Activated CD4-positive, alpha-beta T cell treated with anti-CD3 and anti-CD28 coated beads for 24 hours (primary cell): ENCODE results near the gene MRPL38.

Source experiments
- DNase-seq, 2 donors: peaks; one replicate each; pipeline ENCODE4 v3.0.0-alpha.2; 2020; ENCODE audit warnings: low read depth in 2 of 2

The MRPL38 gene

DNA sequence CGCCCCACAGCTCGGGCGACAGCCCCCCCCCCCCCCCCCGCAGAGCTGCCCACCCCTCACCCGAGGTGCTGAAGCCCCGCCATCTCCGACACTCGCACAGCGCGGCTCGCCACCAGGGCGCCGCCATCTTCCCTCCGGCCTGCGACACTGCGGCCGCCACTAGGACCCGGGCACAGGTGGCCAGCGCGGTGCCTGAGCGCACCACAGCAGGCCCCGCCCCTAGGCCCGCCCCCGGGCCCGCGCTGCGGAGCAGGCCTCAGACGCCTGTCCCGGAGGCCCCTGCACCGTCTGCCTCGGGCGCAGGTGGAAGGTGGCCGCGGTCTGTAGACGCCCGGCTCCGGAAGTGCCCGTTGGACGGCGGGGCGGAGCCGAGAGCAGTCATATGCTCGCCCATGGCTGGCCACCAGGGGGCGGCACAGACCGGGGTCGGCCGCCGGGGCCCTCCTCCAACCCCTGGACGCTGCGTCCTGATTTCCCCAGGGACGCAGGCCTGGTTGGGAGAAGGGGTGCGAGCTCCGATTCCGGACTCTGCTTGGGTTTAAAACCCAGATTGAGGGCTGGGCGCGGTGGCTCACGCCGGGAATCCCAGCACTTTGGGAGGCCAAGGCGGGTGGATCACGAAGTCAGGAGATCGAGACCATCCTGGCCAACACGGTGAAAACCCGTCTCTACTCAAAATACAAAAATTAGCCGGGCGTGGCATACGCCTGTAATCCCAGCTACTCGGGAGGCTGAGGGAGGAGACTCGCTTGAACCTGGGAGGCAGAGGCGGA lies at the start of gene MRPL38:
MRPL38 (minus strand) TSS at position 136 of the 773 bp plus-strand sequence; CDS start at position 127, 9 bp downstream.
- peak; percentile 91 to 92 for DNase-seq

GRCh38 chr17:75950855-75951554 lies 46.3 kb upstream of the MRPL38 start:
- DNase-seq, result no peak

- DNase-seq, result no peak
These were observed 45.7 kb upstream of the MRPL38 start for GRCh38 chr17:75950421-75950820.

DNA sequence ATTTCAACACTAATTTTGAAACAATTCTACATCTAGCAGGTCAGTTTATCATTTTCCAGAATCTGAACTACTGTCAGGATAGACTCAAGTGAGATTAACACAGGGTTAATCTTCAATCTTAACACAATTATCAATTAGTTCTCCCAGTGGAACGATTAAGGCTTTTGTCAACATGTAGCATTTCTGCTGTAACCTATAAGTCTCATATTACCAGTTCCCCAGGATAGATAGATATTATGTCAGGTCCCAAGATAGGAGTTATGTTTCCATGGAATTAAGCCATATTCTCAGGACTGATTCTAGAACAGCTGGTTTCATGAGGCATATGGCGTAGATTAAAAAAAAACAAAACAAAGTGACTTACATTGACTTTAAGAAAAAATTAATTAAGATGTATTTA lies 40.5 kb upstream of the MRPL38 start:
- DNase-seq, result no peak

DNA sequence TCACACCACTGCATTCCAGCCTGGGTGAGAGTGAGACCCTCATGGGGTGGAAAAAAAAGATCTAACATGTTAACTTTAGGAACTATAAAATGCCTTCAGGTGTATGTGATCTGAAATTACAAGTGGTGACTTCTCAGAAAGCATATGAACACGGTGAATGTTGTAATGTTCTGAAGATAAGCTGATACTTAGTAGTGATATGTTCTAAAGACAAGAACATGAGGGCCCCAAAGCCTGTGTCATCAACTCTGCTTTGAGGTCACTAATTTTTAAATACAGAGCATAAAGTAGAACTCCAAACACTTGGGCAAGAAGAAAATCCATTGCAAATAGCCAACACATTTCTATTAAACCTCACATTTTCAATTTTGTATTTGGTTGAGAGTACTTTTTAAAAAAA lies 38.8 kb upstream of the MRPL38 start:
- DNase-seq, result no peak

DNA sequence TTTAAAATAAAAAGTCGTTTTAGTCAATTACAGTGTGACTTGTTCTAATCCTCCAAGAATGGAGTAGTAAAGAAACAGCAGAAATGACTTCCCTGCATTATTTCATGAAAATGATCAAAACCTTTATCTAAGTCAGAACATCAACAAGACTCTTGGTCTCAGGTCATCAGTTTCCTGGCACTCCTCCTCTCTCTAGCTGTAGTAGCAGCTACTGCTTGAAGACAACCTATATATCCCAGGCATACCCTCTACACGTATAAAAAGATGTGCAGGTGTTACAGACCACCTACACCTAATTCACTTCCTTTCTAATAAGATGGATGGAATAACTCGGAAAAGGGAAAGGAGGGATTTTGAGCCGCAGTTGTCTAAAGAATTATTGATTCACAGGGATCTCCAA lies 37.8 kb upstream of the MRPL38 start:
- DNase-seq, result no peak

DNA sequence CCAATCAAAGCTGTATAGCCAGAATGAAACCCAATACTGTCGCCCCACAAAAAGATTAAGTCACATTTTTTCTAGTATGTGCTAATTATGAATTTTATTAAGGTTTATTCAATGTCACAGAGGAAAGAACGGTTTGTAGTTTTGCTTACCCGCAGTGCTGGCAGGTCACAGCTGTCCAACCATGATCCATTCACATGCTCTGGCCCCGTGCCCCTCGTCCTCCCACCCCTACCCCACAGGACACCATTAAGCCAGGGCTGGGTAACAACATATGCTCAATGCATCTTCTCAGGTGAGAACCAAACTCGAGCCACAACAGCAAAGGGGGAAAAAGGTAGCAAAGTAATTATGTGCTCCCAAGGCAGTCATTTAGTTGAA lies 36.7 kb upstream of the MRPL38 start:
- DNase-seq, result no peak

- peak; percentile 77 to 86 for DNase-seq
These were observed 36.2 kb upstream of the MRPL38 start, which contains the start of gene FBF1 for GRCh38 chr17:75940727-75941441. TSS of gene FBF1 (minus strand) at chr17:75941042. CDS start at chr17:75938149, 2,893 bp downstream.

DNA sequence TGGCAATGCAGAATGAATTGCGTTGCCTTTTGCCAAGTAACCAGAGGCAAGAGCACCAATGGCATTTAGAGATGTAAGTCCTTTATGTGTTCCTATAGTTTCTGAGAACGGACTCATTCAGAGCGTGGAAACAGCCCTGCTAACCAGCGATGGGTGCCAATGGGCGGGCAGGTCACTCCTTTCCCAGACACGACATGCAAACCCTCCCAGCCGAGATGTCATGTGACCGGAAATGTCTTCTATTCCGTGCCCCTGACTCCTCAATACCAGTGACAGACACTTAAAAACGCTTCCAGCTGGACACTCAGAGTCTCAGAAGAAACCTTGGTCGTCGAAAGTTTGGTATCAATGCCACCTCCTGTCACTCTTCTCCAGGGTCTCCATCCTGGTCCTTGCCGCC lies 33.0 kb upstream of the MRPL38 start:
- DNase-seq, result no peak

DNA sequence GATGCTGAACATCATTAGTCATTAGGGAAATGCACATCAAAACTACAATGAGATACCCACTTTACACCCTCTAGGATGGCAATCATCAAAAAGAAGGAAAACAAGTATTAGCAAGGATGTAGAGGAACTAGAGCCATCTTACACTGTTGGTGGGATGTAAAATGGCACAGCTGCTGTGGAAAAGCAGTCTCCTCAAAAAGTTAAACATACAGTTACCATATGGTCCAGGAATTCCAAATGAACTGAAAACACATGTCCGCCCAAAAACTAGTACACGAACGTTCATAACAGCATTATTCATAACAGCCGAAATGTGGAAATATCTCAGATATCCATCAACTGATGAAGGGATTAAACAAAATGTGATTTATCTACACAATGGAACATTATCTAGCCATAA lies 29.1 kb upstream of the MRPL38 start:
- no peak for DNase-seq

DNA sequence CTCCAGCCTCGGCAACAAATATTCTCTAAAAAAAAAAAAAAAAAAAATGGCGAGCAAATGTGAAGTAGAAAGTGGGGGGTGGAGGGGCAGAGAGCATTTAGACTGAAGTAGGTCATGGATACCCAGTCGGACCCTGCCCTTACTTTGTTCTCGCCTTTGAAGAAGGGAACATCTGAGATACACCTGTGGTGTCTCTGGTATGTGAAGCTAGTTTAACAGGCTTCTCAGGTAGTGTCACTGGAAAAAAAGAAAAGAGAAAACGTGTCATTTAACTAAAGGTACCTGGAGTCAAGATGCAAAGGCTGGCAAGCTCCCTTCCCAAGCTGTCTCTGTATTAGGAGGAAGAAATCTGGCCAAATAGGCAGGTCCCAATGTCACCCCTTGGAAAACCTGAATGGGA lies 28.2 kb upstream of the MRPL38 start:
- DNase-seq, result no peak

GRCh38 chr17:75931062-75931461 lies 26.4 kb upstream of the MRPL38 start:
- DNase-seq, result no peak

GRCh38 chr17:75927286-75927922 lies 22.7 kb upstream of the MRPL38 start:
- DNase-seq, result no peak

- no peak for DNase-seq
These were observed 21.8 kb upstream of the MRPL38 start for GRCh38 chr17:75926456-75926855.

DNA sequence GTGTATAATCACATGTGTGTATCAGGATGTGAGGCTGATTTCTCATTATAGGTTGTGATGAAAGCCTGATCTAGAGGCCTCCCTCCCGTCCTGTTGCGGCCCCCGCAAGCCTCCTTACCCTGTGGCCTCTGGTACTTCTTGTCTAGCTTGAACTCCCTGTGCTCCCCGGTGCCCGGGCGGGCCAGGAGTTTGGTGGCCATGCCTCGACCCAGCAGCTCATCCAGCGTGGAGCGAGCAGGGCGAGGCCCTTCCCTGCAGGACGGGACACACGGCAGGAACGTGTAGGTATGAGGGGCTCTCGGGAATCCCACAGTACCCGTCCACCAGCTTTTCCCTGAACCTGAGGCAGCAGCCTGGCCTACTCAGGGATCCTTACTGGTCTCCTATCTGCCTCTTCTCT lies 21.2 kb upstream of the MRPL38 start:
- DNase-seq, result no peak

- no peak for DNase-seq
These were observed 20.4 kb upstream of the MRPL38 start for GRCh38 chr17:75925103-75925502.

DNA sequence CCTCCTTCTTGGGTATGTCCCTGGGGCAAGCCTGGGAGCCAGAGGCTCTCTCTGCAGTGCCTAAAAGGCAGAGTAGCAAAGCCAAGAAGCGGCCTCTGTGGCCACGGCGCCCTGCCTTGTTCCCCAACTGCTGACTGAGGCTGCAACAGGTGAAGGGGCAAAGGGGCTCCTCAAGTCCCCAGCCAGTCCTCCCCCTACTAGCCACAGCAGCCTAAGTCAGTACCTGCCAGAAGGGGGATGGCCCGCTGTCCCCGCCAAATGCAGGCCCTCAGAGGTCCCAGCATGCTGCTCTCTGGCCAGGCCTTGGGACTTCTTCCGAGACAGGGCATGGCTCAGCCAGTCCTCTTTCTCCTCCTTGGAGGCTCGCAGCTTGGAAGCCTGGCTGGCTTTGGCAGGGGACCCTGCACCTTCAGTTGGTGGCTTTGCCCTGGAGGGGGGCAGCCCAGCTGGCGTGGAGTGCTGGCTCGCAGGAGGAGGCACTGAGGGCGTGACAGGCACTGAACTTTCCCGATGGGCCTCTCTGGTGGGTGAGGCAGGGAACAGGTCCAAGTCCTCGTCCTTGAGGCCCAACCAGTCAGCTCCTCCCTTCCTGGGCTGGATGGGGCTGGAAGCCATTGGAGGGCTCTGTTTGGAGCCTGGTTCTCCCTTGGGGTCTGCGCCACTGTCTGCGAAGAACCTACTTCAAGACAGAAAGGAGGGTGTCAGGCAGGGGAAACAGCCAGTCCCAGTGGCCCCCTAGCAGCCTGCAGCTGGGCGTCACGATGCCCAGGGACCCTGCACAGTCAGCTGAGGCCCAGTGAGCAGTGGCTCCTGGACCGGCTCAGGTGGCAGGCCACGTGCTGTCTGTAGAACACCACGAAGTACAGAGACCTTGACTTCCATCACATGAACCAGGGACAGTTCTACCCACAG lies 18.5 kb upstream of the MRPL38 start:
- no peak for DNase-seq

DNA sequence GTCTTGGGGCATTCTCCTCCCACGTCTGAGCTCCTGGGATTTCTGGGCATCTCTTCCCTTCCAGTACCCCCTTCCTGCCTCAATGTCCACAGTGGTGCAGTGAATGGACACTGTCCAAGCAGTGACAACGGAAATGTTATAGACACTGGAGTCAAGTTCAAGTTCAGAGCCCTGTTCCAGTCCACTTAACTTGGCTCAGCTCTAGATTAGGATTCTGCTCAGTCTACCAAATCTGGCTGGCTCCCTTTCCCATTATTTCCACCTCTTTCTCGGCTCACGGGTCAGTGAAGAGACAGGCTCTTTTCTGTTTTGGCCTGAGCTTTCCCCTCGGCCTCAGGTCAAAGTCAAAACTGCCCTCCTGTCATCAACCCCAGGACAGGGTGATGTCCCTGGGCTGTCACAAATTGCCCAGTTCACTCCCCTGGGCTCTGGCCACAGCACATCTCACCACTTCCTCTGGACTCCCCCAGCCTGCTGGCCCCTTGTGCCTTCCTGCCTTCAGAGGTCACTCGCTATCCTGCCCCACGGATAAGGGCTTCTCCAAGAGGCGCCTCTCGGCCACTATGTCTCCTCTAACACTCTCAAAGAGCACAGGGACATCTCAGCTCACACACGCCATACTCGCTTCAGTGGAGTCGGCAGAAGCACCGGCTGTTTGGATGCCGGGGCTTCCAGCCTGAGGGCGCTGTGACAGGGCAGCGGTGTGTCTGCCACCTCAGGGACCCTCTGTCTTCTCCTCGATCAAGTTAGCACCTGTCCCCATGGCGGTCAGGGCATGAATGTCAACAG lies 17.7 kb upstream of the MRPL38 start:
- no peak for DNase-seq

GRCh38 chr17:75921596-75921995 lies 16.9 kb upstream of the MRPL38 start:
- DNase-seq, result no peak

- DNase-seq, result no peak
These were observed 15.4 kb upstream of the MRPL38 start for GRCh38 chr17:75920045-75920560.
